TTC549 (cell line): ENCODE results near the gene TPRA1.
"Not testable (repeated sequence)": the region's sequence is repeated elsewhere in the genome, so short reads cannot be mapped to it uniquely, and the experiment has no call there.

Experiments
- FAIRE-seq: peaks from 2 replicates; lab custom pipeline; 2012; peaks lifted over from hg19 to GRCh38; lab: Jason Lieb, UNC

The TPRA1 gene

DNA sequence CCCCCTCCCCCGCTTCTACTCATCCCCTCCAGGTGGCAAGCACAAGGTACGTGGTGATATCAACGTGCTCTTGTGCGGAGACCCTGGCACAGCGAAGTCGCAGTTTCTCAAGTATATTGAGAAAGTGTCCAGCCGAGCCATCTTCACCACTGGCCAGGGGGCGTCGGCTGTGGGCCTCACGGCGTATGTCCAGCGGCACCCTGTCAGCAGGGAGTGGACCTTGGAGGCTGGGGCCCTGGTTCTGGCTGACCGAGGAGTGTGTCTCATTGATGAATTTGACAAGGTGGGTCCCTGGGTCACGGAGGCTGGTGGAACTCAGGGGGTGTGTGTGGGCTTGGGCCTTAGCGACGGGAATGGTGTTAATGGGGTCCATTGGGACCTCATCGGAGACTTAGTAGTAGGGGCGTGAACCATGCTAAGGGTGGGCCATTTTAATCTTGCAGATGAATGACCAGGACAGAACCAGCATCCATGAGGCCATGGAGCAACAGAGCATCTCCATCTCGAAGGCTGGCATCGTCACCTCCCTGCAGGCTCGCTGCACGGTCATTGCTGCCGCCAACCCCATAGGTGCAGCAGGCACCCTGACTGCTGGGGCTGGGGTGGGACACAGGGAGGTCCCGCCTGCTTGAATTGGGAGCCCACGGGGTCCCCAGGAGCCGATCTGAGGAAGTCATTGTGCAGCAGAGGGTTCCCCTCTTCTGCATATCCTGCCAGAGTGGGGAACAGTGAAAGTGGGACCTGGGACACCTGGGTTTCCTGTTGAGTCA lies 26.5 kb upstream of the TPRA1 start:
- FAIRE-seq, result no peak

DNA sequence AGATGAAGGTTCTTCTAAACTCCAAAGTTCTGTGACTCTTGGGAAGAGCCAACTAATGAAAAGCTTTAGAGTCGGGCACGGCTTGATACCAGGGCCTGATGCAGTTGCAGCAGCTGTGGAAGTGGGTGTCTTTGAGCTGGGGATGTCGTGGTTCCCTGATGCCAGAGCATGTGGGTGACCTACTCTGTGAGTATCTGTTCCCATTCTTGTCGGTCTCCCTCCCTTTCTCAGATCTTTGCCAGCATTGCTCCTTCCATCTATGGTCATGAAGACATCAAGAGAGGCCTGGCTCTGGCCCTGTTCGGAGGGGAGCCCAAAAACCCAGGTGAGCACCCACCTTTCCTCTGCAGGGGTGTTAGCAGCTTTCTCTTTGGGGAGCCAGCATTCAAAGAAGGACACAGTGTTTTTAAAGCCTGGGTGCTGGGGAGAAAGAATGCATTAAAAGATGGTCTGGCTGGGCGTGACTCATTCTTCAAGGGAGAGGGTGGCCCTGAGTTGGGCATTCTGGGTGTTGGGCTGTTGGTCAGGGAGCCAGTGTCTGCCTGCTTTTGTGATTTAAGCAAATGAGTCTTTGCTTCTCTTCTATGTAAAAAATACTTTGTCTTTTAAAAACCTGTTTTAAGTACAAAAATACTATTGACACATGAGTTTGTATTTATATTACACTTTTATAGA lies 25.2 kb upstream of the TPRA1 start:
- FAIRE-seq, result no peak

DNA sequence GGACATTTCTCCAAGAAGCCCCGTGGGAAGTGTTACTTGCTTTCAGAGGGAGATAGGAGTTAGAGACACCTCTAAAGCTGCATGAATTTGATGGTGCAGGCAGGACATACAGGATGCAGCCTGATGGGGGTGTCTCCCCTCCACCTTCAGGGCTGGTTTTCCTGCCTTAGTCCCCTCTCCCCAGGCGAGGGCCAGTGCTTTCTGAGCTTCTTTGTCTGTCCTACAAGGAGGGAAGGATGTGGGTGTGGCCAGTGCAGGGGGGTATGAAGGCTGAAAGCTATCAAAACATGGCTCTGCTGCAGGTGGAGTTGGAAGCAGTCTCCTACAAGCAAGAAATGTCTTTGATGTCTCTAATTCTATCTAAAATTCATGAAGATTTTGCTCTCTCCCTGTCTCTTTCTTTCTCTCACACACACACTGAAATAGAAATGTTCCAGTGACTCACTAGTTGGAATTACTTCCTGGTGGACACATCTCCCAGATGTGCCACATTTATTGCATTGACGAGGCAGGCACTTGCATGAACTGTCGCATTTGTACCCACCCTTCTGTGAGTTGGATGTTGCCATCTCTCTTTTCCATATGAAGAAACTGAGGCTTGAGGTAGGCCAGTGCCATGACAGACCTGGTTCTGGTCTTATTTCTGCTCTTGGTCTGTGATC lies 24.5 kb upstream of the TPRA1 start:
- FAIRE-seq, result no peak

DNA sequence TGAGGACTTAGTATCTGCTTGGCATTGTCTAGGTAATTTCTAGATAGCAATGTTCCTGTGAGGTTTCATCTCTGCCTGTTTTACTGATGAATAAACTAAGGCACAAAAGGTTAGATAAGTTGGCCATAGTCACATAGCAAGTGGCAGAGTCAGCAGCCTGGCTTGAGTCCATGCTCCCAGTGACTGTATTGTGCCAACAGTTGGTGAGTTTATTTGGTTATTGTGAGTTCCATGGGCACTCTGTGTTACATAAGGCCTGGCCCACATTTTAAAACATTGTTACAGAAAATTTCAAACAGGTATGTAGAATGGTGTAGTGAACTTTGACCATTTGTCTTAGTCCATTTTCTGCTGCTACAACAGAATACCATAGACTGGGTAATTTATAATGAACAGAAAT lies 22.9 kb upstream of the TPRA1 start:
- FAIRE-seq, result no peak

DNA sequence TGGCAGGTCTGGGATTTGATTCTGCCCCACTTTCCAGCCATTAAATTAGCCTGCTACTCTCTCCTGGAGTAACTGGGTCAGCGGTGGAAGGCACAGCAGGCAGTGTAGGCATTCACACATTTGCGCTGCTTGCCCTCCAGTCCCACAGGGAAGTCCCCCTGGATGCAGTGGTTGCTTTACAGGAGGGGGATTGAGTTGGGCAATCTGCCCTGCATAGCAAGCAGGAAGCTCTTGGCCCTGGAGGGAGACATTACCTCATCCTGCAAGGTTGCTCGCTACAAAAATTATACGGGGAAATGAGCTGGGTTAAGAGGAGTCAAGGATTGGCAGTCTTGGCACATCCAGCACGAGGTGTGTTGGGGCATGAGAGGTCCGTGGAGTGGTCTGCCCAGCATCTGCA lies 22.4 kb upstream of the TPRA1 start:
- no peak for FAIRE-seq

DNA sequence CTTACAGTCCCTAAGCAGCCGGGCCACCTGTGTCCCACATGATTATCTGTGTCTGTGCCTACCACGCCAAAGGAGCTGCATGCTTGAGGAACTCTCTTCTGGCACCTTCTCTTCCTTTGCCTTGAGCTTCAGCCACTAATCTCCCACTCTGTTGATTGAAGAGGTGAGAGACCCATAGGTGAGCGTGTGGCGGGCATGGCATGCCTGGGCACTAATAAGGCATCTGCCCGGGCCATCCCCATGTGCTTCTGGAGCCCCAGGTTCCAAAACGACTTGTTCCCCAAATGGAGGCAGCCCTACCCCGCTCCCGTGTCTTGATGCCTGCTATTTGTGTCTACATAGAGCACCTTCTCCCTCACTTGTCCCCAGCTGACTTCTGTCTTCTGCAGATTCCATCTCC lies 20.7 kb upstream of the TPRA1 start:
- FAIRE-seq, result no peak

DNA sequence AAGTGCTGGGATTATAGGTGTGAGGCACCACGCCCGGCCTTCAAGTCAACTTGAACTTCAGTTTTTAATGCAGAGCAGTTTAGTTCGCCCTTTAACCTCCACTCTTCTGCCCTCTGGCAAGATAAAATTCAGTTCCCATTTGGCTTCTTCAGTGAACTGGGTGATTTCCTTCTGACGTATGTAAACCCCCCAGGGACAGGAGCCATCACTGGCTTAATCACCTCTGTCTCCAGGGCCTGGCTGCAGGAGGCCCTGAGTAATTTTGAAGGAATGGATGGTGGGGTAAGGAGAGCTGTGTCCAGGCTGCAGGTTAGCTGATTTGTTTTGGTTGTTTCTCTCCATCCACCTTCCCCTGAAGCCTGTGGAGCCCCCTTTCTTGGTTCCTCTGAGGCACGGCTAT lies 19.6 kb upstream of the TPRA1 start:
- FAIRE-seq, result no peak

DNA sequence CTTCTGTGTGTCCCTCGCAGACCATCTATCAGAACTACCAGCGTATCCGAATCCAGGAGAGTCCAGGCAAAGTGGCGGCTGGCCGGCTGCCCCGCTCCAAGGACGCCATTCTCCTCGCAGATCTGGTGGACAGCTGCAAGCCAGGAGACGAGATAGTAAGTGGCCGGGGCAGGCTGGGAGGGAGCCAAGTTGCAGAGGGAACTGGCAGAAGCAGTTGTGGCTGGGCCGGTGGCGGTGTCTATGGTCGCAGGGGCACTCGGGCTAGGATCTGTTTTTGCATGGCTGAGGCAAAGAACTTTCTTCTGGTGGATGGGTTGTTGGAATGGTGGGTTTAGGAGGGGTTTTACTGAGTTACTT lies 17.8 kb upstream of the TPRA1 start:
- no peak for FAIRE-seq

DNA sequence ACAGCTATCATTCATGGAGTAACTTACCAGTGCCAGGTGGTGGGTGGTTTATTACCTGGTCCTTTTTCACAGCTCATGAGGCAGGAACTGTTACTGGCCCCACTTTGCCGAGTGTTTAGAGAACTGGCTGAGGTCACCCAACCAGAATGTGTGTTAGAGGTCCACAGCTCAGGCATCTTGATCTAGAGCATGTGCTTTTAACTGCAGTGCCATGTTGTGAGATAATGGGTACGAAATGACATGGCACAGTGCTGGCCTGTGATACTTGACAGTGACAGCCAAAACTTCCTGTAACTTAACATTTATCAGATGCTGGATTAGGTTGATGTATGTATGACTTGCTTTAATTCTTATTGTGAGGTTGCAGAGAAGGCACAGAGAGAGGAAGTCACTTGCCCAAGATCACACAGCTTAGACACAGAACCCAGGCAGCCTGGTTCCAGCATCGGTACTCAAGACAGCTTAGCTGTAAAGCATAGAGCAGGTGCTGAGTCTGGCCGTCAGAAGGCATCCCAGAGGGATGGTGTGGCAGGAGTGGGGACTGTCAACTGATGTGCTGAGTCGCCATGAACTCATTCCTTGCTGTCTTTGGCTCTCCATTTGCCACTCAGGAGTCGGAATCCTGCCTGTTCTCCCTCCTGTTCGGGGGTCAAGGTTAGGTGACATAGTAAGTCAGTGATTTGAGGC lies 17.3 kb upstream of the TPRA1 start:
- FAIRE-seq, result no peak

DNA sequence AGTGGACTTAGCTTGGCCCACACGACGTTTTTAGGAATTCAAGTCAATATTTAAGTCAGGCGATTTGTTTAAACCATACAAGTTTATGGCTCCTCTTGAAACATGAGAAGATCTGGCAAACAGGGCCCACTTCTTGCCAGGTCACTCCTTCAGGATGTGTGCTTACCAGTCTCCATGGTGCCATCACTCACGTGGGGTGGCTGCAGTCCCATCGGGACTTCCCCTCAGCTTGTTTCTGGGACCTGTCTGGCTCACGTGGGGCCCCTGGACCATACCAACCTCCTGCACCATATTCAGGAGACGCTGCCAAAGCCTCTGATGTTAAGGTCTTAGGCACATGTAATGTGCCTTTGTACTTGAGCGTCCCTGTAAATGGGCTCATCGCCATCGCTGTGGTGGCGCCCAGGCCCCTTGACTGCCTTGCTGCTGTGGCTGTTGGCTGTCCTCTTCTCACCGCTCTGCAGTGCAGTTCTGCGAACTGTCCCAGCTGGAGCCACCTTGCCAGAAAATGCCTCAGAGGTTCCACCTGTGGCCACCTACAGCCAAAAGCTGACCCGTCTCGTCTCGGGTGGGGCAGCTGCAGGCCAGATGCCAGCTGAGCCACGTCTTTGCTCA lies 16.6 kb upstream of the TPRA1 start:
- FAIRE-seq, result no peak

DNA sequence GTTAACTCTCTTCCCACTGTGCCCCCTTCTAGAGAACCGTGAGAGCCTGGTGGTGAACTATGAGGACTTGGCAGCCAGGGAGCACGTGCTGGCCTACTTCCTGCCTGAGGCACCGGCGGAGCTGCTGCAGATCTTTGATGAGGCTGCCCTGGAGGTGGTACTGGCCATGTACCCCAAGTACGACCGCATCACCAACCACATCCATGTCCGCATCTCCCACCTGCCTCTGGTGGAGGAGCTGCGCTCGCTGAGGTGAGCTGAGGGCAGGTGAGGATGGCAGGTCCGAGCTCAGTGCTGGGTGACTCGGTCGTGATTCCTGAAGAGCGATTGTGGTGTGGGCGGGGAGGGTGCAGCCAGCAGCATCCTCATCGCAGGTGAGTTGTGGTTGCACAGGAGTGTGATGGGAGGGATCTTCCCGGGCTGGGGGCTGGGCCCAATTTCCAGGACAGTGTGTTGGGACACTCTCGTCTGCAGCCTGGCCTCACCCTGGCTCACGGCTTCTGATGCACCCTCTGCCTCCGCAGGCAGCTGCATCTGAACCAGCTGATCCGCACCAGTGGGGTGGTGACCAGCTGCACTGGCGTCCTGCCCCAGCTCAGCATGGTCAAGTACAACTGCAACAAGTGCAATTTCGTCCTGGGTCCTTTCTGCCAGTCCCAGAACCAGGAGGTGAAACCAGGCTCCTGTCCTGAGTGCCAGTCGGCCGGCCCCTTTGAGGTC lies 15.7 kb upstream of the TPRA1 start:
- FAIRE-seq, result no peak

DNA sequence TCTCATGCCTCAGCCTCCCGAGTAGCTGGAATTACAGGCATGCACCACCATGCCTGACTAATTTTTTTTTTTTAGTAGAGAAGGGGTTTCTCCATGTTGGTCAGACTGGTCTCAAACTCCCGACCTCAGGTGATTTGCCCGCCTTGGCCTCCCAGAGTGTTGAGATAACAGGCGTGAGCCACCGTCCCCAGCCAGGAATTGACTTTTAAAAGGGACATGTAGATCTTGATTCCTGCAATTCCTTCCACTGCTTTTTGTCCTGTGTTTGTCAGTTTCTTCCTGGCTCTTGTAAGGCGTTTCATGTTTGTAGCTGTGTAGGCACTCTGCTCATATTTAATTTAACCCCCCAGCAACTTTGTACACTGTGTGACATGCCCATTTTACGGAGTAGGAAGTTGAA lies 15.0 kb upstream of the TPRA1 start:
- FAIRE-seq, result not testable (repeated sequence)

DNA sequence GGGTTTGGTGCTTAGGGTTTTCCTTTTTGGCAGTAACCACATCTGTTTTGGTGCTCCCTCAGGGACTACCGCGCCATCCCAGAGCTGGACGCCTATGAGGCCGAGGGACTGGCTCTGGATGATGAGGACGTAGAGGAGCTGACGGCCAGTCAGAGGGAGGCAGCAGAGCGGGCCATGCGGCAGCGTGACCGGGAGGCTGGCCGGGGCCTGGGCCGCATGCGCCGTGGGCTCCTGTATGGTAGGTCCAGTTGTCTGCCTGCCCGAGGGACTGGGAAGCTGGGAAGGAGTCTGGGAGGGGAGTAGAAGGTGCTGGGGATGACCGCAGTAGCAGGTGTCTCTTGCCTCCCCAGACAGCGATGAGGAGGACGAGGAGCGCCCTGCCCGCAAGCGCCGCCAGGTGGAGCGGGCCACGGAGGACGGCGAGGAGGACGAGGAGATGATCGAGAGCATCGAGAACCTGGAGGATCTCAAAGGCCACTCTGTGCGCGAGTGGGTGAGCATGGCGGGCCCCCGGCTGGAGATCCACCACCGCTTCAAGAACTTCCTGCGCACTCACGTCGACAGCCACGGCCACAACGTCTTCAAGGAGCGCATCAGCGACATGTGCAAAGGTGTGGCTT lies 14.1 kb upstream of the TPRA1 start:
- no peak for FAIRE-seq

DNA sequence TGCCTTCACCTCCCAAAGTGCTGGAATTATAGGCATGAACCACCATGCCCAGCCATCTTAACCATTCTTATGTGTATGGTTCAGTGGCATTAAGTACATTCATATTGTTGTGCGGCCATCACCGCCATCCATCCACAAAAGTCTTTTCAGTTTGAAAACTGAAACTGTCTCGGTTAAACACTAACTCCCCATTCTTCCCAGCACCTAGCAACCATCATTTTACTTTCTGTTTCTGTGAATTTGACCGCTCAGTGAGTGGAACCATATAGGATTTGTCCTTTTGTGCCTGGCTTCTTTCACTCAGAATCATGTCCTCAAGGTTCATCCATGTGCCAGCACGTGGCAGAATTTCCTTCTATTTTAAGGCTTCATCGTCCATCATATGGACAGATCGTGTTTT lies 13.5 kb upstream of the TPRA1 start:
- no peak for FAIRE-seq

DNA sequence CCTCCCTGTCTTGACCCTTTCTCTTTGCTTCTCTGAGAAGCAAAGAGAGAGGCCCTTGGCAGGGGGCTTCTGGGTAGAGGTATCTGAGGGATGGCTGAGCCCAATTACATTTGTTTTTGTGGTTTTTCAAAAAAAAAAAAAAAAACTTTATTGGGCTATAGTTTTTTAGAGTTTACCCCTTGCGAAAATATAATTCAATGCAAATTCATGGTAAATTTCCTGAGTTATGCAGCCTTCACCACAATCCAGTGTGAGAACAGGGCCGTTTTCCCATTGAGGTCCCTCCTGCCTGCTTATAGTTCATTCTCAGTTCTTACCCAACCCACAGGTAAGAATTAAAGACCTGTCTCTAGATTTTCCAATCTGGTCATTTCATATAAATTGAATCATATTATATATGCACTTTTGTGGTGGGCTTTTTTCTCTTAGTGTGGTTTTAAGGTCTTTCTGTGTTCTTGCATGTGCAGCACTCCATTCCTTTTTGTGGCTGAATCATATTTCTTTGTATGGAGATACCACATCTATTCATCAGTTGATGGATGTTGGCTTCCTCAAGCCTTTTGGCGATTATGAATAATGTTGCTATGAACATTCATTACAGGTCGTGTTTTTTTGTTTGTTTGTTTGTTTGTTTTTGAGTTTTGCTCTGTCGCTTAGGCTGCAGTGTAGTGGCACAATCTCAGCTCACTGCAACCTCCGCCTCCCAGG lies 10.4 kb upstream of the TPRA1 start:
- no peak for FAIRE-seq

DNA sequence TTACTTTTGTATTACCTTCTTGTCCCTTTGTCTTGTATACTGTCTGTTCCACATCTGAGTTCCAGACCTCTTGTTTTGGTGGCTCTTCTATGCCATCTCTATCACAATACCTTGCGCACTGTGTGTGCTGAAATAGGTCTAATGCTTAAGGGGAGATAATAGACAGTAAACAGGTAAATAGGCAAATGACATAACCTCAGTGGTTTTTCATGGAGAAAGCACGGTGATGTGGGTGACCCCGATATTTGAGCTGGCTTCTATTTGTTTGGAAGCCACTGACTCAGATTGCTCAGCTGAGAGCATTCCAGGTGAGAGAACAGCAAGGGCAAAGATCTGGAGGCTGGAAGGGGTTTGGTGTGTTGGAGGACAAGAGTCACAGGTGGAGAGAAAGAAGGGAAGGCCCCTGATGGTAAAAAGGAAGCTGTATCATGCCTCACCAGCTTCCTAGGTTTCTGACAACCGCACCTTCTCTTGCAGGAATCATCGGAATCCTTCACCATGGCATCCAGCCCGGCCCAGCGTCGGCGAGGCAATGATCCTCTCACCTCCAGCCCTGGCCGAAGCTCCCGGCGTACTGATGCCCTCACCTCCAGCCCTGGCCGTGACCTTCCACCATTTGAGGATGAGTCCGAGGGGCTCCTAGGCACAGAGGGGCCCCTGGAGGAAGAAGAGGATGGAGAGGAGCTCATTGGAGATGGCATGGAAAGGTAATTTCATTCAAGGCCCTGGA lies 8.5 kb upstream of the TPRA1 start:
- no peak for FAIRE-seq

DNA sequence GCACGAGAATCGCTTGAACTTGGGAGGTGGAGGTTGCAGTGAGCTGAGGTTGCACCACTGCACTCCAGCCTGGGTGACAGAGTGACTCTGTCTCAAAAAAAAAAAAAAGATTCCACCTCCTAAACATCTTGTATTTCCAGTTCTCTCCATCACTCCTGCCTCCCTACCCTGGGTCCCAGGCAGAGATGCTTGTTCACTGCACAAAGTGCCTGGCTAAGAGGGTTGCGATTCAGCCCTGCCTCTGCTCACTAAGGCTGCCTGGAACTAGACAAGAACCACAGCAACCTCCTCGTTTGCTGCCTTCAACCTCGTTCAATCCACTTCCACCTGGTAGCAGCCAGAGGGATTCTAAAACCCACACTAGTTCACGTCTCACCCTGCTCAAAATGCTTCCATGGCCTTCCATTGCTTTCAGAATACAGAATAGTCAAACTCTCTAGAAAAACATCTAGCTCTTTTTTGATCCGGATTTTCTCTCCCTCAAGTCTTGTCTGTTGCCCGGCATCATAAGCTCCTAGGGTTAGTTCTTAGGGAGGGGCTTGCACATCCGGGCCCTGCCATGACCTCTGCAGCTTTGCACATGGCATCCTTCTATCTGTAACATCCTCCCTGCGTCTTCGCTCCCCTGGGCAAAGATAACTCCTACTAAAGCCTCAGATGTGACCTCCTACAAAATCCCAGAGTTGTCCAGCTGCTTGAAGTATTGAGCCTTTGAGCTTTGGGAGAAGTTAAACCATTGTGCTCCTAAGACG lies 6.7 kb upstream of the TPRA1 start:
- no peak for FAIRE-seq

DNA sequence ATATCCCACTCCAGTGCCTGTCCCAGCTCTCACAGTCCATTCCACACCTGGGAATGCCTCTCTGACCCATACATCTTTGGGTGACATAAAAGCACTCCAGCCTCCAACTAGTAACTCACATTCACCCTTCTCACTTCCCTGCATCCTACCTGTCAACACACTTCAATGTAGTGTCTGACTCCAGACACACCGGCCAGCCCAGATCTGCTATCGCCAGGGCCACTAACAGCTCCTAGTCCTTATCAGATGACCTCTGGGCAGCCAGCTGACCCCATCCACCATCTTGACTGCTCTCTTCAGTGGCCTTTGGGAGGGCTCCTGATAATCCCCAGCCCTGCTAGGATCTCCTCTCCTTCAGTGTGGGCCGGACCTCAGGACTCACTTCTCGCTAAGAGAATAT lies 4.8 kb upstream of the TPRA1 start:
- no peak for FAIRE-seq

DNA sequence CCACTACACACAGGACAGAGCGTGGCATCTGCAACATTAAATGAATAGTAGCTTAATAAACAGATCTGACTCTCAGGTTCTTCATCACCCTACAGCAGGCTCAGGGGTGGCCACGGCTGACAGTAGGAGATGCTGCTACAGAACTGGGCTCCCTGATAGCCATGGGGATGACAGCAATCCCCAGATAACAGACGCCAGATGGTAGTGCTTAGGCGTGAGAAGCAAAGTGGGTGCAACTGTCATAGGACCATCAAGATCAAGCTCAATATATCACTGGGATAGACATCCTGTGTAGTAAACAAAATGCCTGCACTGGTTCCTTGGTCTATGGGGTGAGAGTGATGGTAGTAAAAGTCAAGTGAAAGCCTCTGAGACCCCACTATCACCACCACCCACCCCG lies 2.6 kb upstream of the TPRA1 start:
- FAIRE-seq, result no peak

DNA sequence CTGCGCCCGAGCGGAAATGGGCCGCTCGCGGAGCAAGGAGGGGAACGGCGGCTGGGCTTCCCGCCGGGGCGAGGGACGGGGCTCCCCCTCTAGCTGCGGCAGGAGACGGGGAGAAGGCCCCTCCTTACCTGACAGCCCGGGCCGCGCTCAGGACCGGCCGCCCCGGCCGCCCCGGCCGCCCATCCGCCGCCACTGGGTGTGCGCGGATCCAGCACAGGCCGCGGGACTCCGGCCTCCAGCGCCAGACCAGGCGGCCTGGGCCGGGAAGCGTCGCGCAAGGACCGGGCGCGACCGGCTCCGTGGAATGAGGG lies 296 bp downstream of the TPRA1 start:
- FAIRE-seq, result no peak
